SW 1271 (cell line): Measurements from ENCODE around the gene PDE6B.
"Not testable (repeated sequence)": the region's sequence is repeated elsewhere in the genome, so short reads cannot be mapped to it uniquely, and the experiment has no call there.

ENCODE experiments used
- DNase-seq, 2 experiments: peaks; one replicate each; lab custom pipeline; 2025; lab: John Stamatoyannopoulos, UW

Gene PDE6B

GRCh38 chr4:624705-625590 is at the start of gene PDE6B:
Gene PDE6B, plus strand, starts transcription at chr4:625573. Its CDS starts 54 bp downstream, at chr4:625627.
- no peak for DNase-seq

GRCh38 chr4:576245-576821 is 49.0 kb upstream of the PDE6B start, which contains the start of gene TMEM271:
Gene TMEM271, minus strand, starts transcription at chr4:576295. Its CDS starts 233 bp downstream, at chr4:576062.
- no peak for DNase-seq

DNA sequence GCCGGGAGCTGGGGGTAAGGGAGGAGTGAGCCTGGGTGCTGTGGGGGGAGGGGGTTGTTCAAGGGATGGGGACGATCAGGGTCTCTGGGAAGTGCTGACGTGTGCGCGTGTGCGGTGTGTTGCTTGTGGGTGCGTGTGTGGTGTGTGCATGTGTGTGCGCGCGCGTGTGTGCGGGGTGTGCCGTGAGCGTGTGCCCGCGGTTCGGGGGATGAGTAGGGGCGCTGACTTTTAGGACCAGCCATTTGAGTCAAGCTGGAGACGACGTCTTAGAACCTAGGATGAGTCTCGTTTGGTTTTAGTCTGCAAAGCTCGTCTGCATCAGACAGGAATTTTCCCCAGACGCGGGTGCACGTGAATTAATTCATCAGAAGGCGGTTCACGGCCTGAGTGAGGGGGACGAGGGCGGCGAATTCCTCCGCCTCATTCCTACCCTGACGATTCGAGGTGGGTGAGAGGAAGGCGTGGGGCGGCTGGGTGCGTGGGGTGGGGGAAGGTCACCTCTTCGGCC is 48.3 kb upstream of the PDE6B start:
- no peak for DNase-seq

GRCh38 chr4:577499-578450 is 47.6 kb upstream of the PDE6B start:
- DNase-seq = no peak

DNA sequence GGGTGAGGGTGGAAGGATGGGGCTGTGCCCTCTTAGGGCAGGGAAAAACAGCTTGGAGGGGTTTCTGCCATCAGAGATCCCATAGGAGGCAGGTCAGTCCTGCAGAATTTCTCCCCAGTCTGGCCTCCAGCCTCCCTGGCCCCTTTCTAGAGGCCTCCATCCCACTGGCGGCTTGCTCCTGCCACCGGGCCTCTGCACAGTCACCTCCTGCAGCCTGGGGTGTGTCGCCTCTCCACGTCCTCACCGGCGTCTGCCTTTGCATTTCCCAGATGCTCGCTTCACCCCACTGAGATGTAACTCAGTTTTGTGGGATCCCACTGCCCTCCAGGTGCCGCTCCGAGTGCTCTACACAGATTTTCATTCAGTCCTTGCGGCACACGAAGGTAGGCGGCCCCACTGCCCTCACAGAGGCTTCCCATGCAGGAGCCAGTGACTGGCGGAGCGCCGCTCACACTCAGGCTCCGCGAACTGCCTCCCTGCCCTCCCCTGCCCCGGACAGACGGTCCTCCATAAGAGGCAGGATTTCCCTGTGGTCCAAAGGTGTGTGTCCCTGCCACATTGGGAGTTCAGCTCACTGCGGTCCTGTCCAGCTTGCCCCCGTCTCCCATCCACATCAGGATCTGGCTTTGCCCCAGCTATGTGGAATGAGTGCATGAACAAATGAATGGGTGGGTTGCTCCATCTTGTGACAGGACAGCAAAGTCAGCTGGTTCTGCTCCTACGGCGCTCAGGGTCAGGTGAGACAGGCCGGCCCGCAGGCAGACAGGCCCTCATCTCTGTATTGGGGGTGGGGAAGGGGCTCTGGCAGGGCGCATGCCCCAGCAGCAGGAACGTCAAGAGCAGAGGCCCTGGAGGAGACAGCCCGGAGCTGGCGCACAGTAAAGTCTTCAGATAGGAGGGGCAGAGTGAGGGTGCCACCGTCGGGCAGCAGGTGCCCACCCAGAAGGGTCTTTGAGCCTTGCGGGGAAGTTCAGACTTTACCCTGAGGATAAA is 46.6 kb upstream of the PDE6B start:
- DNase-seq = no peak

- no peak for DNase-seq
Observed at GRCh38 chr4:579543-580175, 45.7 kb upstream of the PDE6B start.

GRCh38 chr4:581181-581580 is 44.2 kb upstream of the PDE6B start:
- no peak for DNase-seq

- no peak for DNase-seq
Observed at GRCh38 chr4:581753-582361, 43.5 kb upstream of the PDE6B start.

DNA sequence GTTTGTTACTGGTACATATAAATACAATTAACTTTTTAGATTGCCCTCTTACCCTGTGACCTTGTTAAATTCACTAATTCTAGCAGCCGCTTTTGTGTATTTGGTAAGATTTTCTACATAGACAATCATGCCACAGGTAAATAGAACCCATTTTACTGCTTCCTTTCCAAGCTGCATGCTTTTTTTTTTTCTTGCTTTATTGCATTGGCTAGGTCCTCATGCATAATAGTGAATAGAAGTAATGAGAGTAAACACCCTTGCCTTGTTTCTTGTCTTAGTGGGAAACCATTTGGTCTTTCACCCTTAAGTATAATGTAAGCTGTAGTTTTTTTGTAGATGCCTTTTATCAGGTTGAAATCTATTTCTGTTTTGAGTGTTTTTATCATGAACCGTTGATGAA is 41.6 kb upstream of the PDE6B start:
- DNase-seq = no peak

DNA sequence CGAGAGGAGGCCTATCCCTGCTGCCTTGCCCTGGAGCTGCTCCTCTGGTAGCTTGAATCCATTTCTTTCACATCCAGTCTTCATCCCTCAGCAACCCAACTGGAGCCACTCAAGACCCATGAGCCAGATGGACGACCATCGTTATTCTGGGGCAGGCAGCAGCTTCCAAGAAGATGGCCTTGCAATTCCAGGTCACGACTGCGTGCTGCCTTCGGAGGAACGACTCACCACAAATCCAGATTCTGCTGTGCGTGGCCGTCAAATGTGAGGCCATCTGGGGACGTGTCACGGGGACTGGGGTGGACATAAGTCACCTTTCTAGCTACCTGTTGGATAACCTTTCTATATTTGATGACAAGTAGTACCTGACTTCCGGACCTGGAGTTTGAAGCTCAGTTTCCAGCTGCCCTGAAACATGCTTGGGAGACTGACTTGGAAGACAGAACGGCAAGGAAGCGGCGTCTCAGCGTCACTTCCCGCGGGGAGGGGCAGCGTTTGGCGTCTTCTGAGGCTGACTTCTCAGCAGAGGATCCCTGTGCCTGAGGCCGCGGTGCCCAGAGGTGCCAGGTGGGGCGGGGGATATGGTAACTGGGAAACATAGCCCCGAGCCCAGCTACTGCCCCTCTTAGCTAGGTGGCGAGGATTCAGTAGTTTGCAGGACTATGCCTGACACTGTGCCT is 37.6 kb upstream of the PDE6B start:
- DNase-seq = no peak

DNA sequence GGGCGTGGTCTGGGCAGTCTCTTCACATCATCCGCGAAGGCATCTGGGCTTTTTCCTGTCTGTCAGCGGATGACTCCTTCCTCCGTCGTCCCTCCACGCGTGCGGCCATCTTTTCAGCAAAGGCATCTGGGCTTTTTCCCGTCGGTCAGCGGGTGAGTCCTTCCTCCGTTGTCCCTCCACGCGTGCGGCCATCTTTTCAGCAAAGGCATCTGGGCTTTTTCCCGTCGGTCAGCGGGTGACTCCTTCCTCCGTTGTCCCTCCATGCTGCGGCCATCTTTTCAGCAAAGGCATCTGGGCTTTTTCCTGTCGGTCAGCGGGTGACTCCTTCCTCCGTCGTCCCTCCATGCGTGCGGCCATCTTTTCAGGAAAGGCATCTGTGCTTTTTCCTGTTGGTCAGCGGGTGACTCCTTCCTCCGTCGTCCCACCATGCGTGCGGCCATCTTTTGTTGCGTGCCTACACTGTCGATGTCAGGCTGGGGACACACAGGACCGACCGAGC is 37.0 kb upstream of the PDE6B start:
- DNase-seq = no peak

DNA sequence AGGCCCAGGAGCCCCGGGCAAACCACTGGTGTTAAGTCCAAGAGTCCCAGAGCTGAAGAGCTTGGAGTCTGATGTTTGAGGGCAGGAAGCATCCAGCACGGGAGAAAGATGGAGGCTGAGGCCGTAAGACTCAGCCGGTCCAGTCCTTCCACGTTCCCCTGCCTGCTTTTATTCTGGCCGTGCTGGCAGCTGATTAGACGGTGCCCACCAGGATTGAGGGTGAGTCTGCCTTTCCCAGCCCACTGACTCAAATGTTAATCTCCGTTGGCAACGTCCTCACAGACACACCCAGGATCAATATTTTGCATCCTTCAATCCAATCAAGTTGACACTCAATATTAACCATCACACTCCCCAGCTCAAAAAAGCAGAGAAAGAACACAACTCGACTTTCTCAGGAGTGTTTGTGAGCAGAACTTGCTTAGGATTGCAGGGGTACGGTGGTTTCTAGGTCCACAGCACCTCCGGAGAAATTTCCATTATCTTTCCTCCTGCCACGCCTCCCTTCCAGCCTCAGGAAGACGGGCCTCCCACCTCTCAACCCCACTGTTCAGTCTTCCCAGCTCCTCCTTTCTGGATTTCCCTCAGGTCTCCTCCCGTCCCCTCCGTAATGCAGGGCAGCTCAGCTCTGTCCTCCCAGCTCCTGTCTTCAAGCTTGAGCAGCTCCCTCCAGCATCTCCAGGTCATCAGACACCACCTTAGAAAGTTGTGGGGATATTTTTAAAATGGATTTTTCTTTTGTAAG is 36.0 kb upstream of the PDE6B start:
- no peak for DNase-seq

GRCh38 chr4:590313-590841 is 35.0 kb upstream of the PDE6B start:
- DNase-seq = no peak

DNA sequence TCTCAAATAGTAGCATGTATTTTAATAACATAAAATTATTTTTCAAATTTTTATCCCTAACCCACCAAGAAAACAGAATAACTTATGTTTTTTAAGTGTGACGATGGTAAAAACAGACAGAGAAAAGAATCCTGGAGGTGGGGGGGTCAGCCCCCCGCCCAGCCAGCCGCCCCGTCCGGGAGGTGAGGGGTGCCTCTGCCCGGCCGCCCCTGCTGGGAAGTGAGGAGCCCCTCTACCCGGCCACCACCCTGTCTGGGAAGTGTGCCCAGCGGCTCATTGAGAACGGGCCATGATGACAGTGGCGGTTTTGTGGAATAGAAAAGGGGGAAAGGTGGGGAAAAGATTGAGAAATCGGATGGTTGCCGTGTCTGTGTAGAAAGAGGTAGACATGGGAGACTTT is 33.2 kb upstream of the PDE6B start:
- not testable (repeated sequence) for DNase-seq

GRCh38 chr4:592825-593520 is 32.4 kb upstream of the PDE6B start:
- no peak for DNase-seq

DNA sequence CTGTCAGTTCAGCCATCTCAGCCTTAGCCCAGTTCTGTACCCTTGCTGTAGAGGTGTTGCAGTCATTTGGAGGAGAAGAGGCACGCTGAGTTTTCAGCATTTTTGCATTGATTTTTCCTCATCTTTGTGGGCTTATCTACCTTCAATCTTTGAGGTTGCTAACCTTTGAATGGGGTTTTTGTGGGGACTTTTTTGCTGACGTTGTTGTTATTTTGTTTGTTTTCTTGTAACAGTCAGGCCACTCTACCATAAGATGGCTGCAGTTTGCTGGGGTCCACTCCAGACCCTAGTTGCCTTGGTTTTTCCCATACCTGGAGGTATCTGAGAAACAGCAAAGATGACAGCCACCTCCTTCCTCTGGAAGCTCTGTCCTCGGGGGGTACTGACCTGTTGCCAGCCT is 26.4 kb upstream of the PDE6B start:
- DNase-seq = no peak

DNA sequence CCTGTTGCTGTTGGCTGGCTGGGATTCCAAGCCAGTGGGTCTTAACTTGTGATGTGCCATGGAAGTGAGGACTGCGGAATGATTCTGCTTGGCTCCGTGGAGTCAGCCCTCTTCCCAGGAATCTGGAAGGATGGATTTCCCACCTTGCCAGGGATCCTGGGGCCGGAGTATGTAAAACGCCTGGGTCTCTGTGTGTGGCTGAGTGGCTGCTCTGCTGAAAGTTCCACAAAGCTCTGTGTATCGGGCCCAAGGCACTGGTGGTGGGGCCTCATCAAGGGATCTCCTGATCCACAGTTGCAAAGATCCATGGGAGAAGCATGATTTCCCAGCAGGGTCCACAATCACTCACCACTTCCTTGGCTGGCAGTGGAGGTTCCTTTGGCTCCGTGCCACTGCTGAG is 25.2 kb upstream of the PDE6B start:
- no peak for DNase-seq
